ENCODE data around the gene CAMK1D. TPM values are rescaled to one million over a fixed set of nuclear protein-coding genes. Genes with fewer than 3 reads are reported as not detected.
A peak's percentile ranks its signal among the peaks of the same experiment; 100 is the strongest.

CAMK1D gene
- total and polyA plus RNA-seq, 9 donors, result 1.9 to 7.4 (median 3.9) TPM

DNA sequence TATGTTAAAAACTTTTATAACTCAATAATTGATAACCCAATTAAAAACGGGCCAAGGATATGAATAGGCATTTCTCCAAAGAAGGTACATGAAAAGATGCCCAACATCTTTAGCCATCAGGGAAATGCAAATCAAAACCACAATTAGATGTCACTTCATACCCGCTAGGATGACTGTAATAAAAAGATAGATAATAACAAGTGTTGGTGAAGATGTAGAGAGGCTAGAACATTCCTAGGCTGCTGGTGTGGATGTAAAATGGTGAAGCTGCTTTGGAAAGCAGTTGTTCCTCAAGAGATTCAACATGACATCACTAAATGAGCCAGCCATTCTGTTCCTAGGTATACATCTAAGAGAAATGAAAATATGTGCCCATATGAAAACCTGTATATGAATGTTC is 35.6 kb downstream of the CAMK1D start:
- no peaks in the 10 kb centered on the region for H3K27me3 ChIP-seq (ENCODE audit: control insufficient read depth, insufficient read depth, low read length)
- no peaks in the 10 kb centered on the region for H3K36me3 ChIP-seq (ENCODE audit: control insufficient read depth, insufficient read depth, low read length)
- H3K9me3 ChIP-seq (replicated peaks; ENCODE audit: control insufficient read depth, low read depth, low read length), result peaks cover 4% of the 10 kb centered on the region
- H3K4me3 ChIP-seq (ENCODE audit: low read length), result no peak overlapping the region
- no peak for DNase-seq
- H3K4me1 ChIP-seq (ENCODE audit: control insufficient read depth, insufficient read depth, low read length), result peaks cover 3% of the 10 kb centered on the region
- H3K27ac ChIP-seq (ENCODE audit: low read length), result no peak overlapping the region
- no CpG with 5 or more reads among the region's 2 CpGs for WGBS (ENCODE audit: insufficient coverage)

GRCh38 chr10:12387561-12388210 is 38.3 kb downstream of the CAMK1D start:
- H3K27me3 ChIP-seq (ENCODE audit: control insufficient read depth, insufficient read depth, low read length), result no peaks in the 10 kb centered on the region
- 46% methylated on average over 3 of the region's 15 CpGs for WGBS (ENCODE audit: insufficient coverage)
- H3K4me3 ChIP-seq (ENCODE audit: low read length), result no peak overlapping the region
- no peak overlapping the region for H3K27ac ChIP-seq (ENCODE audit: low read length)
- H3K4me1 ChIP-seq (ENCODE audit: control insufficient read depth, insufficient read depth, low read length), result peaks cover 8% of the 10 kb centered on the region
- peak; percentile 59 for DNase-seq
- peaks cover 4% of the 10 kb centered on the region for H3K9me3 ChIP-seq (replicated peaks; ENCODE audit: control insufficient read depth, low read depth, low read length)
- H3K36me3 ChIP-seq (ENCODE audit: control insufficient read depth, insufficient read depth, low read length), result no peaks in the 10 kb centered on the region

GRCh38 chr10:12388671-12389070 is 39.3 kb downstream of the CAMK1D start:
- H3K27me3 ChIP-seq (ENCODE audit: control insufficient read depth, insufficient read depth, low read length), result no peaks in the 10 kb centered on the region
- 74% methylated on average over 15 of the region's 17 CpGs for WGBS (ENCODE audit: insufficient coverage)
- no peak for DNase-seq
- no peak overlapping the region for H3K27ac ChIP-seq (ENCODE audit: low read length)
- H3K36me3 ChIP-seq (ENCODE audit: control insufficient read depth, insufficient read depth, low read length), result no peaks in the 10 kb centered on the region
- H3K9me3 ChIP-seq (replicated peaks; ENCODE audit: control insufficient read depth, low read depth, low read length), result peaks cover 4% of the 10 kb centered on the region
- H3K4me3 ChIP-seq (ENCODE audit: low read length), result no peak overlapping the region
- H3K4me1 ChIP-seq (ENCODE audit: control insufficient read depth, insufficient read depth, low read length), result peaks cover 8% of the 10 kb centered on the region

DNA sequence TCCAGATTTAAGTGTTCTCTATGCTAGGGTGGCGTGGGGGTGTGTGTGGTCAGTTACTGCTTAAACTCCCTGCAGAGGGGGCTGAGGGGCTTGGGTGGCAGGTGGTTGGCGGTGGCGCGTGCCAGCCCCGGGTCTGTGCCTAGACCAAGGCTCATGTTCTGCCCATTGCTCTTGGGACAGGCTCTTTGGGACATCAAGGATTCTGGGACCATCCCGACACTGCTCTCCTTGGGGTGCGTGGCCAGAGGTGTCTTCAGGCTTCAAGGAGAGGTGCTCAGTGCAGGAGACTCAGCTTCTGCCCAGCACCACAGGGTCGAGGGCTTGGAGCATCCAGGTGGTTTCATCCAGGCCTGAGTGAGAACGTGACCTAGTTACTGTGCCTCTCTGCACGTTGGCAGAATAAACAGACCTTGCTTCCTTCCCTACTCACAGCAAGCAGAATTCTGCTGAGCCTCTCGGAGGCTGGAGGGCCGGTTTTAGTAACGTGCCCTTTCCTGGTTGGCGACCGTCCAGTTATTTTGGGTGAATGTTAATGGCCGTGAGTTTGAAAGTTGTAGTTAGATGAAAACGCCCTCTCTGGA is 39.9 kb downstream of the CAMK1D start:
- 80% methylated on average over 12 of the region's 17 CpGs for WGBS (ENCODE audit: insufficient coverage)

DNA sequence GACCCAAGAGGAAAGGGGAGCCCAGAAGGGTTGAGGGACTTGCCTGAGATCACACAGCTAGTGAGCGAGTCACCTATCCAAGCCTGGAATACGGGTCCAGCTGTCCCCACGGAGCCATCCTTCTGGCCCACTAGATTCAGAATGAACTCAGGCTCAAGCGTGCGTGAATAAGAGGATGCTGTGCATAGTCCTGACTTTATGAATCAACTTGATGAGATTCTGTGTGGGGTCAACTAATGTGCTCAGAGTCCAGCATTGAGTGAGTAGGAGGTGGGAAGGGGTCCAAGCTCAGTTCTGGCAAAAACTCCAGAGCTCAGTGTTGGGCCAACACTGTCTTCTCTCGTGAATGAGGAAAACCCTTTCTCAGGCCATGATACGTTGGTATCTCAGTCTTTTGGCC is 41.4 kb downstream of the CAMK1D start:
- no peaks in the 10 kb centered on the region for H3K36me3 ChIP-seq (ENCODE audit: control insufficient read depth, insufficient read depth, low read length)
- no peaks in the 10 kb centered on the region for H3K27me3 ChIP-seq (ENCODE audit: control insufficient read depth, insufficient read depth, low read length)
- peak; percentile 76 for DNase-seq
- 21% methylated on average over 4 of the region's 7 CpGs for WGBS (ENCODE audit: insufficient coverage)
- H3K27ac ChIP-seq (ENCODE audit: low read length), result peak overlapping the region; percentile 60
- H3K4me3 ChIP-seq (ENCODE audit: low read length), result no peak overlapping the region
- no peaks in the 10 kb centered on the region for H3K9me3 ChIP-seq (replicated peaks; ENCODE audit: control insufficient read depth, low read depth, low read length)
- peaks cover 8% of the 10 kb centered on the region for H3K4me1 ChIP-seq (ENCODE audit: control insufficient read depth, insufficient read depth, low read length)

More for the DNA sequence above, 39.9 kb downstream of the CAMK1D start:
- Histone ChIP-seq H3K4me3 (ENCODE audit: low read length) (no peak overlapping the region), H3K9me3 (replicated peaks; ENCODE audit: control insufficient read depth, low read depth, low read length) (peaks cover 4% of the 10 kb centered on the region), H3K36me3 (ENCODE audit: control insufficient read depth, insufficient read depth, low read length) (no peaks in the 10 kb centered on the region), H3K4me1 (ENCODE audit: control insufficient read depth, insufficient read depth, low read length) (peaks cover 8% of the 10 kb centered on the region), H3K27ac (ENCODE audit: low read length) (no peak overlapping the region), H3K27me3 (ENCODE audit: control insufficient read depth, insufficient read depth, low read length) (no peaks in the 10 kb centered on the region)
- no peak for DNase-seq

GRCh38 chr10:12391206-12391605 is 41.9 kb downstream of the CAMK1D start:
- peak; percentile 80 for DNase-seq
- no peak overlapping the region for H3K4me3 ChIP-seq (ENCODE audit: low read length)
- H3K4me1 ChIP-seq (ENCODE audit: control insufficient read depth, insufficient read depth, low read length), result peaks cover 9% of the 10 kb centered on the region
- no peaks in the 10 kb centered on the region for H3K36me3 ChIP-seq (ENCODE audit: control insufficient read depth, insufficient read depth, low read length)
- no peaks in the 10 kb centered on the region for H3K27me3 ChIP-seq (ENCODE audit: control insufficient read depth, insufficient read depth, low read length)
- H3K27ac ChIP-seq (ENCODE audit: low read length), result peak overlapping the region; percentile 60
- 6% methylated on average over 2 of the region's 7 CpGs for WGBS (ENCODE audit: insufficient coverage)
- no peaks in the 10 kb centered on the region for H3K9me3 ChIP-seq (replicated peaks; ENCODE audit: control insufficient read depth, low read depth, low read length)

- Histone ChIP-seq H3K36me3 (ENCODE audit: control insufficient read depth, insufficient read depth, low read length) (no peaks in the 10 kb centered on the region), H3K4me1 (ENCODE audit: control insufficient read depth, insufficient read depth, low read length) (peaks cover 10% of the 10 kb centered on the region), H3K9me3 (replicated peaks; ENCODE audit: control insufficient read depth, low read depth, low read length) (no peaks in the 10 kb centered on the region), H3K27me3 (ENCODE audit: control insufficient read depth, insufficient read depth, low read length) (no peaks in the 10 kb centered on the region), H3K4me3 (ENCODE audit: low read length) (no peak overlapping the region), H3K27ac (ENCODE audit: low read length) (no peak overlapping the region)
- WGBS (ENCODE audit: insufficient coverage), result 98% methylated on average over 9 of the region's 13 CpGs
- DNase-seq, result no peak
Observed at GRCh38 chr10:12393831-12394230, 44.5 kb downstream of the CAMK1D start.

- WGBS (ENCODE audit: insufficient coverage), result 81% methylated on average over 1 of the region's 8 CpGs
Observed at GRCh38 chr10:12394241-12395033, 45.1 kb downstream of the CAMK1D start.

GRCh38 chr10:12396093-12396492 is 46.7 kb downstream of the CAMK1D start:
- Histone ChIP-seq H3K27ac (ENCODE audit: low read length) (no peak overlapping the region), H3K27me3 (ENCODE audit: control insufficient read depth, insufficient read depth, low read length) (no peaks in the 10 kb centered on the region), H3K36me3 (ENCODE audit: control insufficient read depth, insufficient read depth, low read length) (no peaks in the 10 kb centered on the region), H3K9me3 (replicated peaks; ENCODE audit: control insufficient read depth, low read depth, low read length) (no peaks in the 10 kb centered on the region), H3K4me1 (ENCODE audit: control insufficient read depth, insufficient read depth, low read length) (peaks cover 5% of the 10 kb centered on the region), H3K4me3 (ENCODE audit: low read length) (no peak overlapping the region)
- WGBS (ENCODE audit: insufficient coverage), result 90% methylated on average over 7 of the region's 9 CpGs
- no peak for DNase-seq

More at GRCh38 chr10:12394241-12395033, 45.1 kb downstream of the CAMK1D start:
- Histone ChIP-seq H3K27ac (ENCODE audit: low read length) (no peak overlapping the region), H3K36me3 (ENCODE audit: control insufficient read depth, insufficient read depth, low read length) (no peaks in the 10 kb centered on the region), H3K4me1 (ENCODE audit: control insufficient read depth, insufficient read depth, low read length) (peaks cover 10% of the 10 kb centered on the region), H3K27me3 (ENCODE audit: control insufficient read depth, insufficient read depth, low read length) (no peaks in the 10 kb centered on the region), H3K4me3 (ENCODE audit: low read length) (no peak overlapping the region), H3K9me3 (replicated peaks; ENCODE audit: control insufficient read depth, low read depth, low read length) (no peaks in the 10 kb centered on the region)
- no peak for DNase-seq

DNA sequence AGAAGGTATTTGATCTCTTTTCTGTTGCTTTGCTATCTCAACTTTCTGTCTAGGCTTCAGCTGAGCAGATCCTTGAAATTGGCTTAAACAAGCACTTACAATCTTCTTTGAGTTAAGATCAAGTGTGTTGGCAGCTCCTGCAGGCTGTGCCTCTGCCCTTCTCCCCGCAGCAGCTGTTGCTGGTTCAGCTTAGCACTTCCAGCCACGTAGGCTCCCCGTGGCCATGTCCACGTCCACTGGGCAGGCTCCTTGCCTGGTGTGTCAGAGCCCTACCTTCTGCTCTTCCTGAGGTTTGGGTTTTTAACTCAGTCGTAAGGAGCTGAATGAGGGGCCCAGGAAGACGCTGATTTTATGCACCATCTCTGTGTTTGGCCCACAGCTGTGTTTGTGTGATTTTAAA is 47.2 kb downstream of the CAMK1D start:
- no peaks in the 10 kb centered on the region for H3K36me3 ChIP-seq (ENCODE audit: control insufficient read depth, insufficient read depth, low read length)
- no peaks in the 10 kb centered on the region for H3K9me3 ChIP-seq (replicated peaks; ENCODE audit: control insufficient read depth, low read depth, low read length)
- H3K4me3 ChIP-seq (ENCODE audit: low read length), result no peak overlapping the region
- H3K27ac ChIP-seq (ENCODE audit: low read length), result no peak overlapping the region
- H3K4me1 ChIP-seq (ENCODE audit: control insufficient read depth, insufficient read depth, low read length), result peaks cover 5% of the 10 kb centered on the region
- WGBS (ENCODE audit: insufficient coverage), result 33% methylated on average over 3 of the region's 6 CpGs
- no peaks in the 10 kb centered on the region for H3K27me3 ChIP-seq (ENCODE audit: control insufficient read depth, insufficient read depth, low read length)
- DNase-seq, result peak; percentile 45
